Activated CD4-positive, CD25-positive, alpha-beta regulatory T cell treated with anti-CD3 and anti-CD28 coated beads, Interleukin-2, amount 50 U/mL, for 24 hours (primary cell): Measurements from ENCODE around the gene CEP43.

ENCODE experiments used
- ATAC-seq, 2 donors: fragments of 150-1000 bp; cut with Tn5 transposase; one replicate each; pipeline ENCODE4 v1.10.0; 2021; ENCODE audit warnings: mild to moderate bottlenecking in 1 of 2, moderate library complexity in 1 of 2

The CEP43 gene

DNA sequence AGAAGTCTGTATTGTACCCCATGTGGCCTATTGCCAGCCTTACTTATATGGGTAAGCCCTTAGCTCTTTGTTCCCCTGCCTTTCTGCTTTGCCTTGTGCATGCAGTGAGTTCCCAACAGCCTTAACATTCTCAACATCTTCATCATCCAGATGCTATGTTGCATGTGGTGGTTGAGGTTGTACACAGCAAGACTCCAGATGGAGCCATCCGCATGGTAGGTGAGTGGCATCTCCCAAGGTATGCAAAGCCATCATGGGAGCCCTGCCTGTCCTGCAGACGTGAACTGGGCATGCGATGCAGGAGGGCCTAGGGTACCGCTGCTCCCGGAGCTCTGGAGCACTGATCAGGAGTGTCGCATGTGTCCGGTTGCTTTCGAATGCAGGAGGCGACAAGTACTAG is 16.1 kb downstream of the CEP43 start:
- no peak for ATAC-seq

DNA sequence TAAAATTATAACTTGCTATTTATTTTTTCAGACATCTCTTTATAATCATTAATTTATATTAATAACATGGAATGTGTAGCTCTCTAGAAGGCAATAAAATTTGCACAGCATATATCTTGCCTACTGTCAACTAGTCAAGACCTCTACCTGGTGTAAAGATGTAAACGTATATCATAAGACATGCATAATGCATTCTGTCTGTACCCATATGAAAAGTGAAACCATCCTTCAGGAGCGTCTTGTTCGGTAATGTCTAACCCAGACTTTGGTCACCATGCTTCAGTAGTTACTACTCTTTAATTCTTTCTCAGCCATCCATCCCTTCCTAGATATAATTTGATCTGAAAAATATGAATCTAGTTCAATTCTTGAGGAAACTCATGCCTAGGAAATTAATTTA is 21.0 kb downstream of the CEP43 start:
- ATAC-seq: no peak

DNA sequence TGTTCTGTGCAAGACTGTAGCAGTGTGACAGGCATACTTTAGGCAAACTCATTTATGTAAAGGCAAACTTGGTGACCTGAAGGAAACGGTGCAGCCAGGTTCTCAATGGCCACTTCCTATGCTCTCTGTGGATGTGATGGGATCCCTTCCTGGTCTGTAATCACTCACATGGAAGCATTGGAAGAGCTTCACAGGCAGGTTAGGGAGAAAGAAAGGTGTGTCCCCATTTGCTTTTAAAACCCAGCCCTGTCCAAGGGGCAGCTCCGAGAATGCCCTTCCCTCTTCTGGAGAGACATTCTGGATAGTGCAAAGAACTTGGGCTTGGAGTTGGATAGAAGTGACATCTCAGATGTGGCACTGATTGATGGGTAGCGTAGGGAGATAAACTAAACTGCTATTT is 28.1 kb downstream of the CEP43 start:
- no peak for ATAC-seq

DNA sequence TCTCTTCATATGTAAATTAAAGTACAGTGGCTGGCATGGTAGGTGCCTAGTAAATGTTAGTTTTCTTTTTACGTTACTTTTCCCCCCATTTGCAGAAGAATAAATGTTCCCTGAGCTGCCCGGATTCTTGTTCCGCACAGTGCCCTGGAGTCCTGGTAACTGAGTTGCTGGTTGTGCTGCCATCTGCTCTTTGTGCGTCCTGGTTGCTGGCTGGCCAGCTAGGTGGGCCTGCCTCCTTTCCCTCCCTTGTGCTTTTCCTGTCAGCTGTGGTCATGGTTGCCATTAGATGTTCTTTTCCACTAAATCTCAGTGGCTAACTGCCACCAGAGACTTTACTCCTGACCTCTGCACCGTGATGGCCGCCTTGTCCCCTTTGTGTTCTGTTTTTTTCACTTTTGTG is 28.6 kb downstream of the CEP43 start:
- ATAC-seq: no peak

DNA sequence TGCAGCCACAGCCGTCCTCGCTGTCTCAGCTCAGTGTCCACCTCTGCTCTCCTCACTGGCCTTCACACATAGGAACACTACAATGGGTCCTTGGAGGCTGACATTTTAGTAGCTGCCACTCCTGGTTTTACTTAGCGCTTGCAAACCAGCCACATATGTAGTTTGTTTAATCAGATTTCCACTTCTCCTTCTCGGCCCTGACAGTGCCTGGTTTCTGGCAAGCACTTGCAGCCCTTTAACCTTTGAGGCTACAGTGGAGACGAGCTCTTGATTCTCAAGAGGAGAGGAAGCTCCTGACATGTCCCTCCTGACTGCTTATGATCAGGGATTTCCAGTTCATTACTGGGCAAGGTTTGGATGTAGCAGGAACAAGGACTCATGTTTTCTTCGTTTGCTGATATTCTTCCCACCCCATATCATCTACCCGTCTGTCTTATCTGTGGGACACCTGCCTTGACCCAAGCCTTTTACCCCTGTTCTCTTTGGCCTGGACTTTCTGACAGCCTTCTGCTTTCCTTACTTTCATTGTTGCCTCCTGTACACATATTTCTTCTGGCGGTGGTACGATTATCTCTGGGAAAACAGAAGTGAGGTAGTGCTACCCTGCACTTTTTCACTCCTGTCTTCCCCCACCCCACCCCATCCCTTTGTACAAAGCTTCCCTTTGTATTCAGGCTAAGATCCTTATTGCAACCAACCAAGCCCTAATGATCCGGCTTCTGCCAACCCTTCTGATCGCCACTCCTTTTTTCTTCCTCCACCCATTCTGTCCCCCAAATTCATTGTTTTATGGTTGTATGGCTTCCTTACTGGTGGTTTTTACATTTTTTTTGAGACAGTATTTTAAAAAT is 31.2 kb downstream of the CEP43 start:
- no peak for ATAC-seq

DNA sequence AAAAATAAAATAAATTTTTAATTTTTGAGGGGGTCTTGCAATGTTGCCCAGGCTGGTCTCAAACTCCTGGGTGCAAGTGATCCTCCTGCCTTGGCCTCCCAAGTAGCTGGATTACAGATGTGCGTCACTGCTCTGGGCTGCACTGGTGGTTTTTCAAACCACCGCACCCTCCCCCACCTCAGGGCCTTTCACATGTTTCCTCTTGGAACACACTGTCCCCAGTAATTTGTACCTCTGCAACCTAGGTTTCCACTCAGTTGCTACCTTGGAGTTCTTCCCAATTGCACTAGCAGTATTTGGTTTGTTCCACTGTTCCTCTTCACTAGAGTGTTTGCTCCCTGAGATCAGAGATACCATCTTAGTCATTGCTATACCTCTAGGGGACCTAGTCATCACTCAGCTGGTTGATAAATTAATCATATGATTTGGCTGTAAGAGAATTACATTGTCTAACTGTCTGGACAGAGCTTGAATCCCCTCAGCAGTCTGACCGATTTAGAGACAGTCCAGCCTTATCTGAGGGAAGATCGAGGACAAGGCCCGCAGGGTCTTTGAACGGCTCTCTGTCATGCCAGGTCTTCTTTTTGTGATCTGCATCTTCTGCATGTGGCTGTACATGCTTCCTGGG is 32.0 kb downstream of the CEP43 start:
- ATAC-seq: peak; percentile 91 to 96

DNA sequence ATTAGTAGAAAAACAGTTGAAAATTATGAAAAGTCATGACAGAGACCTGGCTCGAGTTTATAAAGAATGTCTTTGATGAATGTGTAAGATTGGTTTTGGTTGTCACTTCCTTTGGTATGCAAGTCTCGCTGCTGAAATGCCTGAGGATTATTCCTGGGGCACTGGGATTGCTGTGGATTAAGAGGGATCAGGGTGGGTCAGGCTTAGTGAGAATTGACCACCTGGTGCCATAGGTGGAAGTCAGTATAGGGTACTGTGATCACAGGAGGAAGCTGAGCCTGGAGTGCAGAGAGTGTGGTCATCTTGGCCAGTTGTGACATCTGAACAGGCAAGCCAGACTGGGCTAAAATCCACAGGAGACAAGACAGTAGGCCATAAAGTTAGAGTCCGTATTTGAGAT is 34.9 kb downstream of the CEP43 start:
- no peak for ATAC-seq

DNA sequence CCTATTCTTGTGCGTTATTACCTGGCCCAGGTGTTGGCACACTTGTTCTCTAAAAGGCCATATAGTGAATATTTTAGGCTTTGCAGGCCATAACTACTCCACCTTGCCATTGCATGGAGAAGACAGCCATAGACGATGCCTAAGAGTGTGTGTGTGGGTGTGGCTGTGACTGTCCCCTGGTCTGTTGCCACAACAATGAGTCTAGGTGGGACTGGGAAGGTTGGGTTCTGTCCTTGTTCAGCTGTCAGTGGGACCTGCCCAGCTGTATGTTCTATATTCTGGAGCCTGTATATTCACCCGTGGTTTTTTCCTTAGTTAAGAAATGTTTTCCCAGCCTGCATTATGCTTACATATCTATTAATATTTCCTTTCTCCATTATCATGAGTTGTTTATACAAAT is 38.6 kb downstream of the CEP43 start:
- no peak for ATAC-seq

DNA sequence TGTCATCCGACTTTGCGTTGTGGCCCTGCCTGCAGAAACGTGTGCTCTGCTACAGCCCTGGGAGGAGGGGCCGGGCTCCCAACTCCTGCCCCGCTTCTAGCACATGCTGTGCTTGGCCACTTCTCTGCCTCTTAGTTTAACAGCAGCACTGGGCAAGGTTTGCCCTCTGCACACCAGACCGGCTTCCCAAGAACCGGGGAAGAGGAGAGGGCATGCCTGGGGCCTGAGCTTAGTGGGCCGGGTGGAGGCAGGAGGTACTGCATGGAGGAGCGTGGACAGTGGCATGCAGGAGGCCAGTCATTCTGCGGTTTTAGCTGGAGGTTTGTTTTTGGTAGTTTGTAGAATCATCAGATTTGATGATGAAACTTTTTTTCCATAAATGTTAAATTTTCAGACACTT is 45.5 kb downstream of the CEP43 start:
- no peak for ATAC-seq

DNA sequence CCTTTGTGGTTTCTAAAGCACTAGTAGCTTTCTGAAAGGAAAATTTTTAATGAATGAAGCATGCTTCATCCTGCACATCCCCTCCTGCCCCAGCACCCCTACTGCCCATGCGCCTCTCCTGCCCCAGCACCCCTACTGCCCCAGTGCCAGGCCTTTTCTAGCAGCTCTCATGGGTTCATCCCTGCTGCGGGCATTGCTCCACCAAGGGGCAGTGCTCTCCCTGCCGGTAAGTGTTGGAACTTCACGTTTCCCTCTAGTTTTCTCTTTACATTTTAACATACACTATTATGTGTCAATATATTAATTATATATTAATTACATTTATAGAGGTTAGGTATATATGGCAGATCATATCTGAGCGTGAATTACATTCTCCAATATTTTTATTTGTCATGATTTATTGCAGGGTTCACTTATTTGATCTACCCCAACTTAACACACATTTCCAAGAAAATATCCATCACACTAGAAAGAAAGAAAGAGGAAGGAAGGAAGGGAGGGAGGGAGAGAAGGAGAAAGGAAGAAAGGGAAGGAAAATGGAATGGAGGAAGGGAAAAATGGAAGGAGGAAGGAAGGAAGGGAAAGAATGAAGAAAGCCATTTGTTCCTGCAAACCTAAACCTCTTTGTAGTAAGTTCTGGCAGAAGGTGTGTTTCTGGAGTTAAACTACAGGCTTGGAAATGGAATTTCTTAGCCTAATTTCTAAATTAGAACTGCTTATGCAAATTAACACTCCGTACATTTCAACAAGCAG is 46.8 kb downstream of the CEP43 start:
- no peak for ATAC-seq

DNA sequence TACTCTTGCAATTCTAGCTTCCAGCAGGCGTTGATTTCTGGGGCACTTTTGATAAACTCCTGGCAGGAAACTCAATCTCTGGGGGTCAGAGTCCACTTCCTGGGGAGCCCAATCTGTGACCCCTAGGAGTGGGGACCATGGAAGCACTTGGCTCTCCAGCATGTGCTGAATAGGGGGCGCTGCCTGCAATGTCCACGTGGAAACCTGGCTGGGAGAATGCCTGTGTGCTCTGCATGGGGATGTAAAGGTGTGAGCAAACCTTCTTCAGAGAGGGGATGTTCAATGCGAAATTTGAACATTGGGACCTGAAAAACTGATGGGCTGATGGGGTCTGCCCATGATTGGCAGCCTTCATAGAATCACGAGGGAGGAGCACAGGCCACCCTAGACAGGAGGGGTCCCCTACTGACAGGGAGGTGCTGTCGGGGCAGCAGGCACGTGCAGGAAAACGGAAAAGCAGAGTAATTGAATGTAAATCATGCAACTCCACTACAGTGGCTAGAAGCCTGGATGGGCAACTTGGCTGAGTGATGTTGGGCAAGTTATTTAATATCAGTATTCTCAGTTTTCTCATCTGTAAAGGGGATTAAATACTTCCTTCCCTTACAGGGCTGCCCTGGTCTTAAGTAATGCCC is 47.8 kb downstream of the CEP43 start:
- no peak for ATAC-seq

DNA sequence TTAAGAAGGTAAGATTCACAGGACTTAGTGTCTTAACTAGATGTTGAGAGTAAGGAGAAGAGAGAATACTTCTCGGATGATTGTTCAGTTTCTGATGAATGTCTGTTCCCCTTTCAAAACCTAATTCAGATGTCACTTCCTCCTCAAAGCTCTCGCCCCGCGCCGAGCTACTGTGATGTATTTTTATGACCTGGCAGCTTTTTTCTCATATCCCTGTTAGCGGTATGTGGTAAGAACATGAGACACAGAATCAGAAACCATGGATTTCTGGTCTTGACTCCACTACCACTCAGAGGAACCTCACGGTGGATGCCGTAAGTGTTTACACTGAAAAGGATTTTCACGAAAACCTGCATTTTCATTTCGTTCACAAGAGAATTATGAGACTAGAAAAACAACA is 48.4 kb downstream of the CEP43 start:
- peak; percentile 88 to 89 for ATAC-seq
